Calu3 (cell line): ENCODE data around the gene SYNE2. TPM values are rescaled to one million over a fixed set of nuclear protein-coding genes. Genes with fewer than 3 reads are reported as not detected.

Experiments
- BruUV-seq: library from RNA; stranded (reverse); fragments of 400-500 nt; replicated peaks from 2 replicates; lab custom pipeline; 2021; lab: Mats Ljungman, UMichigan
- CTCF ChIA-PET: fragments of 300-600 bp; sonication (Branson Sonifier 250); formaldehyde crosslinking; loops from one replicate; lab custom pipeline; 2022; ENCODE audit warnings: antibody characterized with exemption; lab: Charles Lee
- DNase-seq: peaks from one replicate; pipeline ENCODE4 v3.0.0; 2022
- H3K27ac Mint-ChIP-seq: one replicate; pipeline ENCODE4 v1.8.0; 2022; ENCODE audit warnings: mixed read lengths; ENCODE audit not compliant: unreplicated experiment
- H3K27me3 Mint-ChIP-seq: one replicate; pipeline ENCODE4 v1.8.0; 2022; ENCODE audit warnings: mixed read lengths; ENCODE audit not compliant: unreplicated experiment
- H3K36me3 Mint-ChIP-seq: one replicate; pipeline ENCODE4 v1.8.0; 2022; ENCODE audit warnings: mild to moderate bottlenecking, moderate library complexity, mixed read lengths; ENCODE audit not compliant: insufficient read depth, unreplicated experiment
- H3K4me1 Mint-ChIP-seq: one replicate; pipeline ENCODE4 v1.8.0; 2022; ENCODE audit warnings: mild to moderate bottlenecking, low read depth, mixed read lengths; ENCODE audit not compliant: unreplicated experiment
- H3K4me3 Mint-ChIP-seq: one replicate; pipeline ENCODE4 v1.8.0; 2022; ENCODE audit warnings: mild to moderate bottlenecking, low read depth, moderate library complexity, mixed read lengths; ENCODE audit not compliant: unreplicated experiment
- H3K9me3 Mint-ChIP-seq: one replicate; pipeline ENCODE4 v1.8.0; 2022; ENCODE audit warnings: low read depth, mixed read lengths; ENCODE audit not compliant: unreplicated experiment
- intact Hi-C: fragments of 100-400 bp; cut with micrococcal nuclease; formaldehyde crosslinking; loops from one replicate; pipeline ENCODE4 v1.10.0; 2022; ENCODE audit not compliant: unreplicated experiment
- total RNA-seq: library from RNA; stranded (reverse); gene quantifications from 2 replicates; pipeline ENCODE4 v1.2.3, GENCODE V29; 2022
- TF ChIP-seq, protein P1 (sequence below): fragments of 200-600 bp; IDR thresholded peaks from one replicate; pipeline ENCODE4 v1.8.0; 2022; ENCODE audit warnings: antibody characterized with exemption; ENCODE audit not compliant: unreplicated experiment

The SYNE2 gene
- total RNA-seq, 1 experiment from 2014 or later, result 171 TPM

DNA sequence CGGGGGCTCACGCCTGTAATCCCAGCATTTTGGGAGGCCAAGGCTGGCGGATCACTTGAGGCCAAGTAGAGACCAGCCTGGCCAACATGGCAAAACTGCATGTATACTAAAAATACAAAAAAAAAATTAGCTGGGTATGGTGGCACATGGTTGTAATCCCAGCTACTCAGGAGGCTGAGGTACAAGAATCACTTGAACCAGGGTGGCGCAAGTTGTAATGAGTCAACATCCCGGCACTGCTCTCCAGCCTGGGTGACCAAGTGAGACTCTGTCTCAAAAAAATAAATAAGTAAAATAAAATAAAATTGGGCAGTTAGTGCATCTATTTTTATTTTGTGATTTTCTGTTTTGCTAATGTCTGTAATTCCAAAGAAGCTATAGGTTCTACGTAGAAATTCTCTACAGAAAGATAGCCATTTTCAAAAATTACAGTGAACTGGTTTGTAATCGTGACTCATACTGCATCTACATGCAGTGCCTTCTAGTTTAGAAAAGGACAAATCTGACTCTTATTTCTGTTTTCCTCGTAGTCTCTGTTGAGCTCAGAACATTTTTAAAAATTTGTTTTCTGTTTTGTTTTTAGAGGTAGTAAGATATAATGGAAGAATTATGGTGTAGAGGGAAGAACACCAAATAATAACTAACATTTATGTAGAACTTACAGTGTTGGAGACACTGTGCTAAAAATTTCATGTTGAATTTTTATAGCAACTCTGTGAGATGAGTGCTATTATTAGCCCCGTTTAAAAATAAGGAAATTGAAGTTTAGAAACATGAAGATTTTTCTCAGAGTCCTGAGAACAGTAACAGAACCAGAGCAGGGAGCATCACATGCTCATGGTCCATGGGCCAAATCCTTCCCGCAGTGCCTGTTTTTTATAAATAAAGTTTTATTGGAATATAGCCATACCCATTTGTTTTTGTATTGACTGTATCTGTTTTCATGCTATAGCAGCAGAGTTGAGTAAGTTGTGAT lies 201.2 kb downstream of the SYNE2 start:
- DNase-seq, result no peak
- BruUV-seq, result no TSS peak
- intact Hi-C loops, result no loop called here
- TF ChIP-seq, protein P1, sequence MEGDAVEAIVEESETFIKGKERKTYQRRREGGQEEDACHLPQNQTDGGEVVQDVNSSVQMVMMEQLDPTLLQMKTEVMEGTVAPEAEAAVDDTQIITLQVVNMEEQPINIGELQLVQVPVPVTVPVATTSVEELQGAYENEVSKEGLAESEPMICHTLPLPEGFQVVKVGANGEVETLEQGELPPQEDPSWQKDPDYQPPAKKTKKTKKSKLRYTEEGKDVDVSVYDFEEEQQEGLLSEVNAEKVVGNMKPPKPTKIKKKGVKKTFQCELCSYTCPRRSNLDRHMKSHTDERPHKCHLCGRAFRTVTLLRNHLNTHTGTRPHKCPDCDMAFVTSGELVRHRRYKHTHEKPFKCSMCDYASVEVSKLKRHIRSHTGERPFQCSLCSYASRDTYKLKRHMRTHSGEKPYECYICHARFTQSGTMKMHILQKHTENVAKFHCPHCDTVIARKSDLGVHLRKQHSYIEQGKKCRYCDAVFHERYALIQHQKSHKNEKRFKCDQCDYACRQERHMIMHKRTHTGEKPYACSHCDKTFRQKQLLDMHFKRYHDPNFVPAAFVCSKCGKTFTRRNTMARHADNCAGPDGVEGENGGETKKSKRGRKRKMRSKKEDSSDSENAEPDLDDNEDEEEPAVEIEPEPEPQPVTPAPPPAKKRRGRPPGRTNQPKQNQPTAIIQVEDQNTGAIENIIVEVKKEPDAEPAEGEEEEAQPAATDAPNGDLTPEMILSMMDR, result no peak
- CTCF ChIA-PET, result interaction anchor here (0.6 kb wide), 2 partner anchors 57 to 272 kb away, joined by 3 to 4 read pairs; no protein-coding TSS in a partner anchor
- Mint-ChIP-seq H3K9me3 (no peaks in the 10 kb centered on the region), H3K36me3 (peaks cover 51% of the 10 kb centered on the region), H3K4me1 (no peaks in the 10 kb centered on the region), H3K27me3 (no peaks in the 10 kb centered on the region), H3K4me3 (no peak overlapping the region), H3K27ac (no peak overlapping the region)

DNA sequence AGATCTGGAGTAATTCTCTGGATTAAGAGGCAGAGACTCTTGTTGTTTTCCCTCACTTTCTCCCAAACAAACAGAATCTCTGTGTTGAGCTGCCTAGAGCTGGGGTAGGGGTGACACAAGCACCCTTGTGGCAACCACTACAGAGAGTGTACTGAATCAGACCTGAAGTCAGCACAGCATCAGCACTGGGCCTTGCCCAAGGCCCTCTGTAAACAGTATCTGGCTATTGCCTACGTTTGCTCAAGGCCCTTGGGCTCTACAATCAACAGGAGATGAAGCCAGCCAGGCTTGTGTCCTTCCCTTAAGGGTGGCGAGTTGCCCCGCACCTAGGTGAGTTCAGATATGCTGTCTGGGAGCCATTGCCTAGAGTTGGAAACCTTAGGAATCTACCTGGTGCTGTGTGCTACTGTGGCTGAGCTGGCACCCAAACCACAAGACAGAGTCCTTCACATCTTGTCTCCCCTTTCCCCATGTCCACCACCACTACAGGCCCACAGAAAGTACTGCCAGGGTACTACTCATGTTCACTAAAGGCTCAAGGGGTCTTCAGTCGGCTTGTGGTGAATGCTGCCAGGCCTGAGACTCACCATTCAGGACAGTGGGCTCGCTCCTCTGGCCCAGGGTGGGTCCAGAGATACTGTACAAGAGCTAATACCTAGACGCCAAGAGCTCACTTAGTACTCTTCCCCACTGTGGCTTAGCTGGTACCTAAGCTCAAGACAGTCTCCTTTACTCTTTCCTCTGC lies 206.8 kb downstream of the SYNE2 start:
- CTCF ChIA-PET, result interaction anchor here (0.5 to 0.7 kb wide), 2 partner anchors 103 to 491 kb away, joined by 3 read pairs; no protein-coding TSS in a partner anchor

DNA sequence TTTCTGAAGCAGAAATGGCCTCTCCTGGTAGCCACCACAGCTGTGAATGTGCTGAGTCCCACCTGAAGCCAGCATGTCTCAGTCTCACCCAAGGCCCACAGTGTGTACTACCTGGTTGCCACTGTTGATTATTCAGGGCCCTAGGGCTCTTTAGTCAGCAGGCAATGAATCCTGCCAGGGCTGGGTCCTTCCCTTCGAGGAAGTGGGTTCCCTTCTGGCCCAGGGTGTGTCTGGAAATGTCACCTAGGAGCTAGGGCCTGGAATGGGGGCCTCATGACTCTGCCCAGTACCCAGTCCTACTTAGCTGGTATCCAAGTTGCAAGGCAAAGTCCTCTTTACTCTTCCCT lies 207.4 kb downstream of the SYNE2 start:
- BruUV-seq, result no TSS peak
- Mint-ChIP-seq H3K27me3 (no peaks in the 10 kb centered on the region), H3K27ac (no peak overlapping the region), H3K4me1 (peaks cover 20% of the 10 kb centered on the region), H3K4me3 (no peak overlapping the region), H3K36me3 (peaks cover 36% of the 10 kb centered on the region), H3K9me3 (no peaks in the 10 kb centered on the region)
- DNase-seq, result no peak
- intact Hi-C loops, result loop anchor here (5.0 kb wide), 2 partner anchors 52 to 242 kb away; no protein-coding TSS in a partner anchor
- CTCF ChIA-PET, result interaction anchor here (0.7 kb wide), 1 partner anchor 492 kb away, joined by 3 read pairs; no protein-coding TSS in a partner anchor
- TF ChIP-seq, protein P1, result no peak

More for the DNA sequence above, 206.8 kb downstream of the SYNE2 start:
- intact Hi-C loops, result loop anchor here (5.0 kb wide), 2 partner anchors 53 to 243 kb away; no protein-coding TSS in a partner anchor
- Mint-ChIP-seq H3K4me1 (peaks cover 20% of the 10 kb centered on the region), H3K4me3 (no peak overlapping the region), H3K36me3 (peaks cover 36% of the 10 kb centered on the region), H3K27ac (no peak overlapping the region), H3K27me3 (no peaks in the 10 kb centered on the region), H3K9me3 (no peaks in the 10 kb centered on the region)
- DNase-seq, result no peak
- TF ChIP-seq, protein P1, result no peak
- no TSS peak for BruUV-seq

DNA sequence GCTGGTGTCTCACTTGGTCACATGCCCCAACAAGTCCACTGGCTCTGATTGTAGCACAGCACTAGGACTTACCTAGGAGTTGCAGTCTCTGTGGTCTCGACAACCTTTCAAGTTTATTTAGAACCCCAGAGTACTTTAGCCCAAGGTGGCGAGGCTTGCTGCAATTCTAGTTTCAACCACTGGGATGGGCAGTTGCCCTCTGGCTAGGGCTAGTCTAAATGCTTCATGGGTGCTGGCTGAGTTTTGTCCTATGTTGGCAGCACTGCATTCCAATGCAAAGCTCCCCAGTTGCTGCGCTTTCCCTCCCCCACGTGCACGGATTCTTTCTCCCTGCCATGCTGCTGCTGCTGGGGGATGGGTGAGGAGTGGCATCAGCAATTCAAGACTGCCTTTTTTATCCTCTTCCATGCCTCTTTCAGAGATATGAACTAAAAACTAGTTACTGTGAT lies 207.9 kb downstream of the SYNE2 start:
- Mint-ChIP-seq H3K27ac (no peak overlapping the region), H3K9me3 (no peaks in the 10 kb centered on the region), H3K4me3 (no peak overlapping the region), H3K27me3 (no peaks in the 10 kb centered on the region), H3K36me3 (peaks cover 31% of the 10 kb centered on the region), H3K4me1 (peaks cover 20% of the 10 kb centered on the region)
- TF ChIP-seq, protein P1, result no peak
- no TSS peak for BruUV-seq
- CTCF ChIA-PET, result no interaction called here
- peak; percentile 34 for DNase-seq
- intact Hi-C loops, result loop anchor here (5.0 kb wide), 2 partner anchors 52 to 242 kb away; no protein-coding TSS in a partner anchor
